Adrenal gland (tissue), 5 donors: Measurements from ENCODE around the gene KMT2C.

Source experiments
- CTCF ChIP-seq, 6 experiments: fragments of 450-650 bp in 4 of 6; fragments of 200-600 bp in 2 of 6; sonication (generic) in 1 of 6; IDR thresholded peaks; 1 replicate in 5 of 6; 2 replicates in 1 of 6; pipeline versions ENCODE4 v1.5.1 to v1.8.0; 2016 to 2021; ENCODE audit warnings: antibody characterized with exemption in 6 of 6, mild to moderate bottlenecking in 2 of 6, moderate library complexity in 1 of 6
- POLR2A ChIP-seq, 2 donors: fragments of 450-650 bp; IDR thresholded peaks; one replicate each; pipeline ENCODE4 v1.6.1; 2017; ENCODE audit warnings: antibody characterized with exemption in 2 of 2, mild to moderate bottlenecking in 2 of 2, moderate library complexity in 1 of 2
- donor health status: DM: no; HTN: no; CAD: no.

GRCh38 chr7:152362128-152362926 lies 73.5 kb downstream of the KMT2C start:
- TF ChIP-seq CTCF (IDR thresholded peaks at IDR 0.05) (no peak), POLR2A (IDR thresholded peaks at IDR 0.05) (no peak)
